Lower leg skin (tissue), 4 donors: Measurements from ENCODE around the gene ADAMTS8. TPM values are rescaled to one million over a fixed set of nuclear protein-coding genes. Genes with fewer than 3 reads are reported as not detected.
A peak's percentile ranks its signal among the peaks of the same experiment; 100 is the strongest.

Experiments used
- DNase-seq, 2 donors: peaks; one replicate each; pipeline ENCODE4 v3.0.0-alpha.2; 2019; ENCODE audit warnings: low spot score in 2 of 2
- H3K4me3 ChIP-seq: fragments of 200-600 bp; sonication (generic); 2 replicates; pipeline ENCODE4 v1.5.1; 2017; ENCODE audit warnings: mild to moderate bottlenecking, low read depth; ENCODE audit not compliant: poor library complexity, severe bottlenecking
- CTCF ChIP-seq, 3 donors: fragments of 450-650 bp; IDR thresholded peaks; one replicate each; pipeline ENCODE4 v1.5.1; 2016; ENCODE audit warnings: antibody characterized with exemption in 3 of 3, mild to moderate bottlenecking in 3 of 3, moderate library complexity in 2 of 3
- POLR2A ChIP-seq, 2 donors: fragments of 450-650 bp; IDR thresholded peaks; one replicate each; pipeline ENCODE4 v1.6.1; 2016 to 2017; ENCODE audit warnings: antibody characterized with exemption in 2 of 2, mild to moderate bottlenecking in 1 of 2, moderate library complexity in 1 of 2
- WGBS, 2 donors: methylation state at CpG; one replicate each; pipeline ENCODE4 v1.1.5; 2018; 5-methylcytosine and 5-hydroxymethylcytosine counted together
- intact Hi-C: fragments of 100-400 bp; cut with DNase I; formaldehyde crosslinking; loops from one replicate; pipeline ENCODE4 v1.15.0; 2023; ENCODE audit warnings: low total_unique reads
- total RNA-seq, 4 donors: library from RNA; depleted of rRNA; stranded (reverse); fragments of >200 nt; gene quantifications; one replicate each; pipeline ENCODE4 v1.1.0, GENCODE V29; 2016

ADAMTS8 gene
- total RNA-seq, 4 donors from 2014 or later, result 0.15 to 1.4 (median 0.81) TPM; not detected in 1

GRCh38 chr11:130405428-130405827 lies 23.0 kb downstream of the ADAMTS8 start:
- WGBS, 2 donors, result 83 to 99% methylated on average over 9 of the region's 11 CpGs
- TF ChIP-seq CTCF (IDR thresholded peaks at IDR 0.05) (no peak), POLR2A (IDR thresholded peaks at IDR 0.05) (no peak)
- no peak for DNase-seq
- intact Hi-C loops, result no loop called here
- no peak overlapping the region for H3K4me3 ChIP-seq

- H3K4me3 ChIP-seq, result no peak overlapping the region
- TF ChIP-seq CTCF (IDR thresholded peaks at IDR 0.05), result no peak
- no peak for TF ChIP-seq POLR2A (IDR thresholded peaks at IDR 0.05)
- intact Hi-C loops, result no loop called here
- WGBS, 2 donors, result 69 to 74% methylated on average over 5 of the region's 5 CpGs
- no peak for DNase-seq
These were observed 23.7 kb downstream of the ADAMTS8 start for GRCh38 chr11:130404727-130405126.

- TF ChIP-seq CTCF (IDR thresholded peaks at IDR 0.05), result no peak
- TF ChIP-seq POLR2A (IDR thresholded peaks at IDR 0.05), result no peak
- intact Hi-C loops, result no loop called here
- WGBS, 2 donors, result 93 to 98% methylated on average over 3 of the region's 3 CpGs
- DNase-seq, result no peak
- H3K4me3 ChIP-seq, result no peak overlapping the region
These were observed 24.4 kb downstream of the ADAMTS8 start for GRCh38 chr11:130403967-130404366.

- 34% methylated on average over 11 of the region's 11 CpGs for WGBS, 2 donors
- H3K4me3 ChIP-seq, result no peak overlapping the region
- TF ChIP-seq CTCF (IDR thresholded peaks at IDR 0.05), result no peak
- TF ChIP-seq POLR2A (IDR thresholded peaks at IDR 0.05), result no peak
- intact Hi-C loops, result no loop called here
- DNase-seq, result peak in 1 of 2 donors; percentile 20
These were observed 25.1 kb downstream of the ADAMTS8 start for GRCh38 chr11:130403271-130403804.

- intact Hi-C loops, result no loop called here
- H3K4me3 ChIP-seq, result no peak overlapping the region
- no peak for DNase-seq
- WGBS, 2 donors, result 65 to 66% methylated on average over 2 of the region's 2 CpGs
- TF ChIP-seq POLR2A (IDR thresholded peaks at IDR 0.05), result no peak
- no peak for TF ChIP-seq CTCF (IDR thresholded peaks at IDR 0.05)
These were observed 25.8 kb downstream of the ADAMTS8 start for GRCh38 chr11:130402570-130402969.
